LNCaP clone FGC (cell line): Measurements from ENCODE around the gene HELB.

Source experiments
- DNase-seq: peaks from one replicate; pipeline ENCODE4 v3.0.0-alpha.2; 2011; ENCODE audit warnings: low read depth
- H3K4me3 ChIP-seq: 2 replicates; pipeline ENCODE4 v1.5.1; 2011; ENCODE audit warnings: mild to moderate bottlenecking, low read depth, low read length, control low read depth
- TF ChIP-seq, protein P1 (sequence below): IDR thresholded peaks from 2 replicates; pipeline ENCODE4 v1.5.1; 2012; ENCODE audit warnings: mild to moderate bottlenecking; ENCODE audit not compliant: control insufficient read depth, insufficient read depth; ENCODE audit errors: extremely low read depth

Gene HELB

DNA sequence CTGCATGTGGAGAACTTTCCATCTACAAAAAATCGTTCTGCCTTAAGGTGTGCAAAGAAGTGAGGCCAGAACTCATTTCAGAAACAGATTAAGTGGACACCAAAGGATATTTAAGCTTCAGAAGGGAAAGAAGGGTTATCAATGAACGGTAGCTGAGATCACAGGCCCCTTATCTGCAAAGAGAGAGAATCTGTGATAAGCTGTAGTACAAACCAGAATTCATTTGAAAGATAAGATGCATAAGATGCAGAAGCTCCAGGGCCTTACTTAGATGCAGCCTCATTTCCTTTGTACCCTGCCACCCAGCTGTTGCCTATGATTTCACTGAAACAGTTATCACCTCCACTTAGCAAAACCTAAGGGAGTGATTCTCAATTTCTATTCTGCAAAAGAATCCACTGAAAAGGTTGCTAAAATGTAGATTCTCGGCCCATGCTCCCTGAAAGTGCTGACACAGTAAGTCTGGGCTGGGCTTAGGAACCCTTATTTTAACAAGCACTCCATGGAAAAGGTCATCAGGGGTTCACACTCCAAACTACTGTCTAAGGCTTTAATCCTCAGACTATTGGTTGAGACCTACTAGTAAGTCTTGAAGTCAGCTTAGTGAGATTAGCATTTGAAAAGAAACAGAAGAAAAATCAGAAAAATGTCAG lies 64.8 kb downstream of the HELB start:
- DNase-seq, result no peak
- TF ChIP-seq, protein P1, sequence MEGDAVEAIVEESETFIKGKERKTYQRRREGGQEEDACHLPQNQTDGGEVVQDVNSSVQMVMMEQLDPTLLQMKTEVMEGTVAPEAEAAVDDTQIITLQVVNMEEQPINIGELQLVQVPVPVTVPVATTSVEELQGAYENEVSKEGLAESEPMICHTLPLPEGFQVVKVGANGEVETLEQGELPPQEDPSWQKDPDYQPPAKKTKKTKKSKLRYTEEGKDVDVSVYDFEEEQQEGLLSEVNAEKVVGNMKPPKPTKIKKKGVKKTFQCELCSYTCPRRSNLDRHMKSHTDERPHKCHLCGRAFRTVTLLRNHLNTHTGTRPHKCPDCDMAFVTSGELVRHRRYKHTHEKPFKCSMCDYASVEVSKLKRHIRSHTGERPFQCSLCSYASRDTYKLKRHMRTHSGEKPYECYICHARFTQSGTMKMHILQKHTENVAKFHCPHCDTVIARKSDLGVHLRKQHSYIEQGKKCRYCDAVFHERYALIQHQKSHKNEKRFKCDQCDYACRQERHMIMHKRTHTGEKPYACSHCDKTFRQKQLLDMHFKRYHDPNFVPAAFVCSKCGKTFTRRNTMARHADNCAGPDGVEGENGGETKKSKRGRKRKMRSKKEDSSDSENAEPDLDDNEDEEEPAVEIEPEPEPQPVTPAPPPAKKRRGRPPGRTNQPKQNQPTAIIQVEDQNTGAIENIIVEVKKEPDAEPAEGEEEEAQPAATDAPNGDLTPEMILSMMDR, result no peak

DNA sequence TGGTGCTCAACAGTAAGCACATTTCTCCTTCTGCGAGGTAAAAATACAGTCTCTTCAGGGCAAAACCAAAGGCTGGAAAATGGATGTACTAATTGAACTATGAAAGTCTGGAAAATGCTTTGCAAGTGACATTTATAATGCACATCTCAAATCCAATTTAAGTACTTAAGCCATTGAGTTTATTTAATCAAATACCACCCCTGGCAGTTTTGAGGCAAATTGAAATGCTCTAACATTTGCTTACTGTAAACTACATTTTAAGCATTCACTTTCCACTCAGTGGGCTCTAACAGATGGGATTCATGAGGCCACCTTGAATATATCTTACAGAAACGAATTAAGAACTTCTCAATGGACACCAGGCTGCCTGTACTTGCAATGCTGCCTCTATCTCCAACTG lies 69.7 kb downstream of the HELB start:
- no peak for DNase-seq
- no peak overlapping the region for H3K4me3 ChIP-seq
- TF ChIP-seq, protein P1, result no peak

More for the DNA sequence above, 64.8 kb downstream of the HELB start:
- H3K4me3 ChIP-seq, result no peak overlapping the region

DNA sequence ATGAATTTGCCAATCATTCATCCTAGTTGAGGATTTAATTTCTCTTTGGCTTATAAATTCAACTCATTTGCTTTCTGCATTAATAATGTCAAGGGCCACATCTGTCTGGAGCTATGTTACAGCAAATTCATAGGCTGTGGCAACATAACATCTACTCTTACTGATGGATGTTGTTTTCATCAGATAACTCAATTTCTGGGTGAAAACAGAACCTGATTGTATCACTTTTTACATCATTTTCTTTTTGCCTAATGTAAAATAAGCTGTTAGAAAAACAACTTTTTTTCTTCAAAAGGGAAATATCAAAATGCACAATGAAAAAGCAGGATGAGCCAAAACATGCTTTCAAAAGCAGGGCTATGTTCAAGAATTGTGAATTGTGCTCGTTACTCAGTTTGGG lies 73.3 kb downstream of the HELB start:
- no peak for DNase-seq
- no peak overlapping the region for H3K4me3 ChIP-seq
- TF ChIP-seq, protein P1, result no peak

DNA sequence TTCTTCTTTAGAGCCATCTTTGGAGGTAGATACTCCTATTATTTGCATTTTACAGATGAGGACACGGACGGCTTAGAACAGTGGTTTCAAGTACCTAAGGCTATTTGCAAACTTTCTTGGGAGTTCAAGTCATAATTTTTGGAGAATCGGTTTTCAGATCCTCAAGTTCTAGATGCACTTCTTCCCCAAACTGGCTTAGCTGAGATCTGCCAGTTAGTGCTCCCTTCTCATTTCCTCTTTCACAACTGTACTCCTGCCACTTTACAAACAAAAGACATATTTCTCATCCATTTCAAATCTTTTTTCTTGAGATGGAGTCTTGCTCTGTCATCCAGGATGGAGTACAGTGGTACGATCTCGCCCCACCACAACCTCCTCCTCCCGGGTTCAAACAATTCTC lies 77.3 kb downstream of the HELB start:
- H3K4me3 ChIP-seq, result no peak overlapping the region
- TF ChIP-seq, protein P1, result no peak
- no peak for DNase-seq

DNA sequence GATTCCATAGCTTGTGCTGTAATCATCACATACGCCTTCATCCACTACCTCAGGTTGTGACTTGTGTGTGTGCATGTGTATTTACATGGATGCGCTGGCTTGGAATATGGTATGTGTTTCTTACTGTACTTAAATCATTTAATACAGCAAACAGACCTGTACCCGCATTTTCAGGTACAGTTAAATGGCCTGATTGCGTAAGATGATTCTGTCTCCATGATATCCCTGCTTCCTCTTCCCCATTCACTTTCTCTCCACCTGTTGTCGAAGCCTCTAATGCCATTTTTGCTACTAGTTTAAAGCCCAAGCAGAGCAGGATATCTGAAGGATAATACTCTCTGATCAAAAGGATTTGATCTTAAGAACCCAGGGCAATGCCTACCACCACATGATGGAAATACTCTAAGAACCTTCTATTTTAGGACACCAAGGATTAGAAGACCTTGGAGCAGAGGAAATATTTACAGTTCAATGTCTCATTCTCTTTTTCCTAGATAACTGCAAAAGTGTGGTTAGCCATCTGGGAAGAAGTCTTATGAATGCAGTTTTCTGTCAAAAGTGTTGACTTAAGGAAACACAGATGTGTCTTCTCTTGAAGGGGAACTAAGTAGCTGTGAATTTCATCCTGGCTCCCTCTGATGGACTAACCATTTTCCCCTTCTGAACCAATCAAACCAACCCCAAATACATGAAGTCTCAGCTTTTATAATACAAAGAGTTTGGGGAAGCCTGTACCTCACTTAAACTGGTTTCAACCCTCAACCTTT lies 78.7 kb downstream of the HELB start:
- no peak overlapping the region for H3K4me3 ChIP-seq

DNA sequence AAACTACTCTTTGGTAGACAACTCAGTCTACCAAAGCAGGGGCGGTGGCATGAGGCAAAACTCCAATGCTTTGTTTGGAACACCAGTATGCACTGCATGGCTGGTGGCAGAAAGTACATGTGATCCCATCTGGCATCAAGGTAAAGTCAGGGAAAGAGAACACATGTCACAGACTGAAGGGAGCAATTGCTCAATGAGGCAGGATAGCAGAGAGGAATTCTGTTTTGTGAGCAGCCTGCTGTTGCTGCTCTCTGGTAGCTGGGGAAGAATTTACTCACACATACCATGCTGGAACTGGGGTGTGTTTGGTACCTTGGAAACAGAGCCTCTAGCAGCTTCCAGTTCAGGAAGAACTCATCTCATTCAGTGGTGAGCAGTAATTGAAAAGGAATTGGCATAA lies 84.8 kb downstream of the HELB start:
- TF ChIP-seq, protein P1, result no peak
- DNase-seq, result no peak
- H3K4me3 ChIP-seq, result no peak overlapping the region

More for the DNA sequence above, 78.7 kb downstream of the HELB start:
- no peak for DNase-seq
- TF ChIP-seq, protein P1, result no peak
